ENCODE data around the gene TTI1. TPM values are rescaled to one million over a fixed set of nuclear protein-coding genes. Genes with fewer than 3 reads are reported as not detected.

The TTI1 gene
- total RNA-seq, 4 donors from 2014 or later = 9.8 to 14.8 (median 12.5) TPM

DNA sequence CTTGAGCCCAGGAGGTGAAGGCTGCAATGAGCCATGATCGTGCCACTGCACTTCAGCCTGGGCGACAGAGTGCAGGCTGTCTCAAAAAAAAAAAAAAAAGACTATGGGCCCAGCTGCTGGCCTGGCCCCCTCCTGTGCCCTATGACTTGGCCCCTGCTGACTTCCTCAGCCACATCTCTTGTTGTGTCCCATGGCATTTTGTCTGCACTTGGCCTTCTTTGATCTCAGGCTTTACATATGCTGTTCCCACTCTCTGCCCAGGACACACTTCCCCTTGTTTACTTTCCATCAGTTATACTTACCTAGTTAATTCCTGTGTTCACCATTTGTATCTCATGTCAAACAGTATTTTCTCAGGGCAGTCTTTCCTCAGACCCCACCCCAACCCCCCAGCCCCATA, 44.8 kb upstream of the TTI1 start:
- no peak for ATAC-seq
- Histone ChIP-seq H3K4me3 (no peak overlapping the region), H3K27me3 (no peaks in the 10 kb centered on the region), H3K36me3 (peaks cover 0 to 22% of the 10 kb centered on the region in 2 donors), H3K4me1 (peaks cover 21 to 64% (median 31%) of the 10 kb centered on the region in 3 donors), H3K9me3 (no peaks in the 10 kb centered on the region), H3K27ac (peak overlapping the region; percentile 52 to 83 (median 77))
- TF ChIP-seq POLR2A (IDR thresholded peaks at IDR 0.05) = no peak
- TF ChIP-seq EP300 (IDR thresholded peaks at IDR 0.05) = no peak
- TF ChIP-seq, protein P1, sequence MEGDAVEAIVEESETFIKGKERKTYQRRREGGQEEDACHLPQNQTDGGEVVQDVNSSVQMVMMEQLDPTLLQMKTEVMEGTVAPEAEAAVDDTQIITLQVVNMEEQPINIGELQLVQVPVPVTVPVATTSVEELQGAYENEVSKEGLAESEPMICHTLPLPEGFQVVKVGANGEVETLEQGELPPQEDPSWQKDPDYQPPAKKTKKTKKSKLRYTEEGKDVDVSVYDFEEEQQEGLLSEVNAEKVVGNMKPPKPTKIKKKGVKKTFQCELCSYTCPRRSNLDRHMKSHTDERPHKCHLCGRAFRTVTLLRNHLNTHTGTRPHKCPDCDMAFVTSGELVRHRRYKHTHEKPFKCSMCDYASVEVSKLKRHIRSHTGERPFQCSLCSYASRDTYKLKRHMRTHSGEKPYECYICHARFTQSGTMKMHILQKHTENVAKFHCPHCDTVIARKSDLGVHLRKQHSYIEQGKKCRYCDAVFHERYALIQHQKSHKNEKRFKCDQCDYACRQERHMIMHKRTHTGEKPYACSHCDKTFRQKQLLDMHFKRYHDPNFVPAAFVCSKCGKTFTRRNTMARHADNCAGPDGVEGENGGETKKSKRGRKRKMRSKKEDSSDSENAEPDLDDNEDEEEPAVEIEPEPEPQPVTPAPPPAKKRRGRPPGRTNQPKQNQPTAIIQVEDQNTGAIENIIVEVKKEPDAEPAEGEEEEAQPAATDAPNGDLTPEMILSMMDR (IDR thresholded peaks at IDR 0.05) = no peak
- no peak for TF ChIP-seq POLR2AphosphoS5 (IDR thresholded peaks at IDR 0.05)
- WGBS, 2 donors (ENCODE audit: low coverage in 1 of 2) = 62% methylated on average over 2 of the region's 2 CpGs; no CpG with 5 or more reads in 1 of the 2 donors

DNA sequence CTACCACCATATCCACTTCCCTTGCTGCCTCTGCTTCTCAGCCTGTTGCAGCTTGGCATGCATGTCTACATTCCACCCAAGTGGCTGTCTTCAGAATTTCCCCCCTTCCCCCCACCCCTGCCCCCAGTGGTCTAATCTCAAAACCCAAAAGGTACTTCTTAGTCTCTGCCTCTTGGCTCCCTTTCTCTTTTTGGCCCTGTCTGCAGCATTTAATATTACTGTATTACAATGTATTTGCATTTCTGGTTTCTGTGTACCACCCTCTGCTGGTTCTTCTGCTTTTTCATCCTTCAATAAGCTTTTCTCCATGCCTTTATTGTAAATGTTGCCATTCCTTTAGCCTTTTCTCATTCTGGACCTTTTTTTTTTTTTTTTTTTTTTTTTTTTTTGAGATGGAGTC, 43.3 kb upstream of the TTI1 start:
- TF ChIP-seq EP300 (IDR thresholded peaks at IDR 0.05) (no peak), POLR2AphosphoS5 (IDR thresholded peaks at IDR 0.05) (no peak), POLR2A (IDR thresholded peaks at IDR 0.05) (no peak)
- TF ChIP-seq, protein P1 (IDR thresholded peaks at IDR 0.05) = no peak
- peaks cover 0 to 23% of the 10 kb centered on the region in 2 donors for H3K36me3 ChIP-seq
- no peaks in the 10 kb centered on the region for H3K9me3 ChIP-seq
- H3K27me3 ChIP-seq = no peaks in the 10 kb centered on the region
- no peak overlapping the region for H3K4me3 ChIP-seq
- ATAC-seq = no peak
- peaks cover 23 to 67% (median 35%) of the 10 kb centered on the region in 3 donors for H3K4me1 ChIP-seq
- H3K27ac ChIP-seq = peak overlapping the region; percentile 76 to 98 (median 82)

DNA sequence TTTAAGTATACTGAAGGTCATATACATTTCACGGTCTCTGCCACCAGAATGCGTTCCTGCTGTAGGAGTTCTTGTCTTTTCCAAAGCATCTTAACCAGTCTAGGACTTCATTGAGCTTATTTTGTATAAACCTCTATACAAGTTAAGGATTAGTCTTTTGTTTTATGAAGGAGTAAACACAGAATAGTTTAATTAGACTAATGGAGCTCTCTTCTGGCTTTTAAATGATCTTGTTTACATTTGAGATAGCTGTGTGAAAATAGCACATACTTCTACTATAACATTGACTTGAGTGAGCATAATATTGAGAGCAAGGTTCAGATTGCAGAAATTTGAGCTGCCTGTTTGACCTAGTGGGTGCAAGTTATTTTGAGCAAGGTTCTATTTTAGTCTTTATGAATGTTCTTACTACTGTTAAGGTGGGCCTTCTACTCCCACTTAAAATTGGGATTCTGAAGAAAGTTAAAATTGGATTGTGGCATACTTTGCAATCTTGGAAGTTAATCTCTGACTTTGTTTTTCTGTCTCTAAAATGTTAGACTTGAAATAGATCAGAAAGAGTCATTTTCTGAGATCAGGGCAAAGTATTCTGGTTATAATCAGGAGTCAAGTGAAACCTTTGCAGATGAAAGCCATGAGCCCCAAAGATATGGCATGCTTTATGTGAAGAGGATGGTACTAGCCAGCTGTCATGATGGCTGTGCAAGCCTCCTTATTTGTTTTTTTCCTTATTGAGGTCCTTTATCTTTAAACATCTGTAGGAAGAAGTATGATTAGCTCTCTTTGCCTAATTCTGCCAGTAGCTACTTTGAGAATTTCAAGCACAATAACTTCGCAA, 42.1 kb upstream of the TTI1 start:
- Histone ChIP-seq H3K4me3 (no peak overlapping the region), H3K27ac (peak overlapping the region; percentile 76 to 98 (median 82)), H3K36me3 (peaks cover 2 to 35% of the 10 kb centered on the region in 2 donors), H3K4me1 (peaks cover 23 to 67% (median 35%) of the 10 kb centered on the region in 3 donors), H3K27me3 (no peaks in the 10 kb centered on the region), H3K9me3 (no peaks in the 10 kb centered on the region)
- TF ChIP-seq, protein P1 (IDR thresholded peaks at IDR 0.05) = no peak
- TF ChIP-seq EP300 (IDR thresholded peaks at IDR 0.05) (no peak), POLR2AphosphoS5 (IDR thresholded peaks at IDR 0.05) (peak; percentile 58), POLR2A (IDR thresholded peaks at IDR 0.05) (no peak)
- ATAC-seq = no peak
- WGBS, 2 donors (ENCODE audit: low coverage in 1 of 2) = 37 to 44% methylated on average over 2 to 3 of the region's 3 CpGs

DNA sequence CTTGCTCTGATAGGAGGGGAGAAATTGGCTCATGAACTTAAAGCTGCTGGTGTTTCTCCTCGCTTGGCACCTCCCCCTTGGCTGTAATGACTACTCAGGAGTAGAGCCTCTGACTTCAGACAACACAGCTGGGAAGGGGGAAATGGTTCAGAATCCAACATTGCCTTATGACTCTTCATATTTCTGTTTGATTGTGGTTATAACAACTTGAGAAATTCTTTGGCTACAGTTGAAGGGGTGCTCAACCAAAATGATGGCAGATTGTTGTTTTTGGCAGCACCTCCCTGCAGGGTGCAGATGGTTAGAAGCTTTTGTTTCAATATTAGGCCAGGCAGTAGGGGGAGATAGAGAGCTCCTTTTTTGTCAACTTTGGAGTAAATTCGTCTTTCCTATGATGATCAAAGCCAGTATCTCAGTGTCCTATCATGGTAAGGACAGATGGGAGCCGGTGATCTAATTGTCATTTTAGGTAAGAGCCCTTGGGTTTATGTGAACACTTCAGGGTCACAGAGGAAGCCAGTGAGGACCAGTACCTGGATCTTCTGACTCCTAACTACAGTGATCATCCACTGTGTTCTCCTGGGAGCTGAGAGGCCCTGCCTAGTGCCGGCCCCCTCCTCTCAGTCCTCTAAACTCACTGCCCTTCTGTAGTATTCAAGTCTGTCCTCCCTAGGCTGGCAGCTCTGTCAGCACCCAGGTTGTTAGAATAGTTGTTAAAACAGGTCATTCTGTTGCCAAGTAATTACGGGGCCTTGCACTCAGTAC, 40.2 kb upstream of the TTI1 start:
- Histone ChIP-seq H3K4me1 (peaks cover 23 to 67% (median 35%) of the 10 kb centered on the region in 3 donors), H3K27me3 (no peaks in the 10 kb centered on the region), H3K36me3 (peaks cover 2 to 47% of the 10 kb centered on the region in 2 donors), H3K27ac (peak overlapping the region; percentile 80 to 98 (median 84)), H3K9me3 (no peaks in the 10 kb centered on the region), H3K4me3 (no peak overlapping the region)
- ATAC-seq = peak; percentile 89
- WGBS, 2 donors (ENCODE audit: low coverage in 1 of 2) = 13 to 26% methylated on average over 4 to 5 of the region's 5 CpGs
- TF ChIP-seq POLR2A (IDR thresholded peaks at IDR 0.05) (no peak), POLR2AphosphoS5 (IDR thresholded peaks at IDR 0.05) (peak; percentile 80), EP300 (IDR thresholded peaks at IDR 0.05) (no peak)
- TF ChIP-seq, protein P1 (IDR thresholded peaks at IDR 0.05) = peak; percentile 81 to 88 (median 84)

Measured in gastroesophageal sphincter (tissue), 4 donors.